Thoracic aorta (tissue), 2 donors: ENCODE measurements around the gene FAM47E. TPM values are rescaled to one million over a fixed set of nuclear protein-coding genes. Genes with fewer than 3 reads are reported as not detected.

Experiments
- ATAC-seq: fragments of 150-250 bp; one replicate; pipeline ENCODE4 v1.8.0; 2017; ENCODE audit warnings: low read depth; ENCODE audit not compliant: insufficient number of reproducible peaks, low FRiP score
- DNase-seq: peaks from one replicate; pipeline ENCODE4 v3.0.0-alpha.2; 2020; ENCODE audit warnings: low spot score
- H3K27ac ChIP-seq, 2 donors: fragments of 200-600 bp; sonication (generic); 1 replicate in 1 of 2; 2 replicates in 1 of 2; pipeline ENCODE4 v1.5.1; 2016; ENCODE audit warnings: mild to moderate bottlenecking in 2 of 2, moderate library complexity in 2 of 2
- H3K27me3 ChIP-seq: fragments of 200-600 bp; sonication (generic); replicated peaks from 2 replicates; pipeline ENCODE4 v1.6.0; 2016; ENCODE audit warnings: mild to moderate bottlenecking; ENCODE audit not compliant: insufficient read depth
- H3K36me3 ChIP-seq: fragments of 200-600 bp; sonication (generic); one replicate; pipeline ENCODE4 v1.5.1; 2016
- H3K4me1 ChIP-seq, 2 donors: fragments of 200-600 bp; sonication (generic); 1 replicate in 1 of 2; 2 replicates in 1 of 2; pipeline versions ENCODE4 v1.5.1 to v1.6.0; 2016; ENCODE audit warnings: low read depth in 2 of 2, mild to moderate bottlenecking in 1 of 2; ENCODE audit not compliant: control insufficient read depth in 1 of 2
- H3K4me3 ChIP-seq: fragments of 200-600 bp; sonication (generic); 2 replicates; pipeline ENCODE4 v1.5.1; 2016; ENCODE audit warnings: mild to moderate bottlenecking
- H3K9me3 ChIP-seq: fragments of 200-600 bp; sonication (generic); 2 replicates; pipeline ENCODE4 v1.5.1; 2016
- total RNA-seq, 2 donors: library from RNA; depleted of rRNA; stranded (reverse); fragments of >200 nt; gene quantifications; one replicate each; pipeline versions ENCODE4 v1.1.0 to v1.2.3, GENCODE V29; 2016
- TF ChIP-seq, protein P1 (sequence below): fragments of 200-600 bp; sonication (generic); IDR thresholded peaks from one replicate; pipeline ENCODE4 v1.5.1; 2019; ENCODE audit warnings: antibody characterized with exemption

The FAM47E gene
- total RNA-seq, 2 donors from 2014 or later = 0.42 to 0.54 TPM

DNA sequence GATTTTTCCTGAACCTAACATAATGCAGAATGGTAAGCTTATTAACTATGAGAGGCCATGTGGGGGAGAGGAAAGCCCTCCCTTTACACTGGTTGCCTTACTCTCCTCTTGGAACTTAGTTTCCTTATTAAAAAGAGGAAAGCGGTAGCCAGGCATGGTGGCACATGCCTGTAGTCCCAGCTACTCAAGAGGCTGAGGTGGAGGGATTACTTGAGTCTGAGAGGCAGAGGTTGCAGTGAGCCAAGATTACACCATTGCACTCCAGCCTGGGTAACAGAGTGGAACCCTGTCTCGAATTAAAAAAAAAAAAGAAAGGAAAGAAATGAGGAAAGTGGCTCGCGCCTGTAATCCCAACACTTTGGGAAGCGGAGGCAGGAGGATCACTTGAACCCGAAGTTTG is 2.0 kb downstream of the FAM47E start:
- Histone ChIP-seq H3K9me3 (no peaks in the 10 kb centered on the region), H3K27ac (no peak overlapping the region), H3K4me3 (no peak overlapping the region), H3K4me1 (peaks cover 6 to 12% of the 10 kb centered on the region in 2 donors), H3K27me3 (no peaks in the 10 kb centered on the region), H3K36me3 (no peaks in the 10 kb centered on the region)
- DNase-seq (no peak), ATAC-seq (no peak)
- TF ChIP-seq, protein P1, sequence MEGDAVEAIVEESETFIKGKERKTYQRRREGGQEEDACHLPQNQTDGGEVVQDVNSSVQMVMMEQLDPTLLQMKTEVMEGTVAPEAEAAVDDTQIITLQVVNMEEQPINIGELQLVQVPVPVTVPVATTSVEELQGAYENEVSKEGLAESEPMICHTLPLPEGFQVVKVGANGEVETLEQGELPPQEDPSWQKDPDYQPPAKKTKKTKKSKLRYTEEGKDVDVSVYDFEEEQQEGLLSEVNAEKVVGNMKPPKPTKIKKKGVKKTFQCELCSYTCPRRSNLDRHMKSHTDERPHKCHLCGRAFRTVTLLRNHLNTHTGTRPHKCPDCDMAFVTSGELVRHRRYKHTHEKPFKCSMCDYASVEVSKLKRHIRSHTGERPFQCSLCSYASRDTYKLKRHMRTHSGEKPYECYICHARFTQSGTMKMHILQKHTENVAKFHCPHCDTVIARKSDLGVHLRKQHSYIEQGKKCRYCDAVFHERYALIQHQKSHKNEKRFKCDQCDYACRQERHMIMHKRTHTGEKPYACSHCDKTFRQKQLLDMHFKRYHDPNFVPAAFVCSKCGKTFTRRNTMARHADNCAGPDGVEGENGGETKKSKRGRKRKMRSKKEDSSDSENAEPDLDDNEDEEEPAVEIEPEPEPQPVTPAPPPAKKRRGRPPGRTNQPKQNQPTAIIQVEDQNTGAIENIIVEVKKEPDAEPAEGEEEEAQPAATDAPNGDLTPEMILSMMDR = no peak

DNA sequence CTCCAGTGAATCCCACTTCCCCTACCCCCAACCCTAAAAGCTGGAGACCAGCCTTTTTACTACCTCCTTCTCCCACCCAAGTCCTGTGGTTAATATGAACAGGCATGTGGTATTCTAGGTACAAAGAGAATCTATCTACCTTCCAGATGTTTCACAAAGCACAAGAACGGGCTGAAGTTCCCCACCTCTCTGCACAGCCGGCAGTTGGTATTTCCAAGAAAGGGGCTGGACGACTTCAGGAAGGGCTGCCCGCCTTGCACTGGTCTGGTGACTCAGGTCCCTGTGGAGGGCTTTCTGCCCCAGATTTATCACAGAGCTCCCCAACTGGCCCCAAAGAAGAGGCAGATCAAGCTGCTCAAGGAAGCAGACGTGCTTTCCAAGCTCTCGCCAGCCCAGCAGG is 4.5 kb downstream of the FAM47E start:
- TF ChIP-seq, protein P1 = no peak
- no peaks in the 10 kb centered on the region for H3K27me3 ChIP-seq
- no peaks in the 10 kb centered on the region for H3K36me3 ChIP-seq
- no peak for DNase-seq
- peaks cover 3 to 7% of the 10 kb centered on the region in 2 donors for H3K4me1 ChIP-seq
- H3K4me3 ChIP-seq = no peak overlapping the region
- H3K9me3 ChIP-seq = no peaks in the 10 kb centered on the region
- ATAC-seq = no peak
- no peak overlapping the region for H3K27ac ChIP-seq

DNA sequence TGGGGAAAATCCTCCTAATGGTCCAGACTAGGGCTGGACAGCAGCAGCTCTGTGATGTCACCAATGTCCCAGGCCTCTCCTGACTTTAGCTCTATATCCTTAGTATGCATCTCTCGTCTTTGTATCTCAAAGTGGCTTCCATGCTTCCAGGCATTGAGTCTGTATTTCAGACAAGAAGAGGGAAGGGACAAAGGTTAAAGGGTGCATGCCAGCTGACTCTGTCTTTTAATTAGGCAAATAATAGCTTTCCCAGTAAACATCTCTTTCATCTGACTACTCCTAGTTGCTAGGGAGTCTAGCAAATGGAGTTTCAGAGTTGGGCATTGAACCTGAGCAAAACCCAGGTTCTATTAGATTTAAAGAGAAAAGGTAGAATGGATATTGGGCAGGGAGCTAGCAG is 5.4 kb downstream of the FAM47E start:
- peaks cover 0 to 2% of the 10 kb centered on the region in 2 donors for H3K4me1 ChIP-seq
- H3K9me3 ChIP-seq = no peaks in the 10 kb centered on the region
- no peaks in the 10 kb centered on the region for H3K36me3 ChIP-seq
- no peak overlapping the region for H3K27ac ChIP-seq
- TF ChIP-seq, protein P1 = no peak
- DNase-seq (no peak), ATAC-seq (no peak)
- no peak overlapping the region for H3K4me3 ChIP-seq
- no peaks in the 10 kb centered on the region for H3K27me3 ChIP-seq

DNA sequence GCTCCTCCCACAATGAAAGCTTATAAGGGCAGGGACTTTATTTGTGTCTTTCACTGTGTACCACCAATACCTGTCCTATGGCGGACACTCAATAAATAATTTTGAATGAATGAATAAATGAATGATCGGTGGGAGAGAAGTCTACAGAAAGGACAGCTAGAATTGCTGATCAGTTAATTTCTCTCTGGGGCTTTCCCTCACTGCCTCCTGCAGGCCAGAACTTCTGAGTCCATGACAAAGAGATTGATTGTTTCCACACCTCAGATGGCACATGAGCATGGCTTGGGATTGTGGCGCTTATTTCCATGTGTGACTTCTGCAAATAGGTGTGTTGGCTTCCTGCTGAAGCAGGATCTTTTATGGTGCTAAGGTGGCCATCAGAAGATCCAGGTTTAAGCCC is 6.3 kb downstream of the FAM47E start:
- Histone ChIP-seq H3K36me3 (no peaks in the 10 kb centered on the region), H3K9me3 (no peaks in the 10 kb centered on the region), H3K27ac (no peak overlapping the region), H3K4me1 (no peaks in the 10 kb centered on the region), H3K27me3 (no peaks in the 10 kb centered on the region), H3K4me3 (no peak overlapping the region)
- DNase-seq = no peak
- ATAC-seq = no peak
- TF ChIP-seq, protein P1 = no peak

DNA sequence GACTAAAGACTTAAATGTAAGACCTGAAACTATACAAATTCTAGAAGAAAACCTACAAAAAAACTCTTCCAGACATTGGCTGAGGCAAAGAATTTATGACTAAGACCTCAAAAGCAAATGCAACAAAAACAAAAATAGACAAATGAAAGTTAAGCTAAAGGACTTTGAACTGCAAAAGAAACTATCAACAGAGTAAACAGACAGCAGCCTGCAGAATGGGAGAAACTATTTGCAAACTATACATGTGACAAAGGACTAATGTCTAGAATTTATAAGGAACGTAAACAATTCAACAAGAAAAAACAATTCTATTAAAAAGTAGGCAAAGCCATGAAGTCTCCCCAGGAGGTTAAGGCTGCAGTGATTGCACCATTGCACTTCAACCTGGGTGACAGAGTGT is 9.1 kb downstream of the FAM47E start:
- TF ChIP-seq, protein P1 = no peak
- Histone ChIP-seq H3K27me3 (no peaks in the 10 kb centered on the region), H3K27ac (no peak overlapping the region), H3K4me3 (no peak overlapping the region), H3K36me3 (no peaks in the 10 kb centered on the region), H3K9me3 (no peaks in the 10 kb centered on the region), H3K4me1 (no peaks in the 10 kb centered on the region)
- DNase-seq (no peak), ATAC-seq (no peak)
